Cardiac fibroblast (primary cell): ENCODE data around the gene DCXR.

Experiments
- DNase-seq, 2 donors: peaks; one replicate each; pipeline versions ENCODE4 v3.0.0 to v3.0.0-alpha.2; 2010; ENCODE audit warnings: low read depth in 2 of 2
- H3K4me3 ChIP-seq, 2 donors: replicated peaks in 1 of 2; 1 replicate in 1 of 2; 2 replicates in 1 of 2; pipeline ENCODE4 v1.5.1; 2011; ENCODE audit warnings: low read depth in 2 of 2, low read length in 2 of 2, mild to moderate bottlenecking in 2 of 2, moderate library complexity in 1 of 2
- TF ChIP-seq, protein P1 (sequence below): IDR thresholded peaks from one replicate; pipeline ENCODE4 v1.5.1; 2011; ENCODE audit warnings: low read depth, mild to moderate bottlenecking, low read length, inconsistent platforms

The DCXR gene

DNA sequence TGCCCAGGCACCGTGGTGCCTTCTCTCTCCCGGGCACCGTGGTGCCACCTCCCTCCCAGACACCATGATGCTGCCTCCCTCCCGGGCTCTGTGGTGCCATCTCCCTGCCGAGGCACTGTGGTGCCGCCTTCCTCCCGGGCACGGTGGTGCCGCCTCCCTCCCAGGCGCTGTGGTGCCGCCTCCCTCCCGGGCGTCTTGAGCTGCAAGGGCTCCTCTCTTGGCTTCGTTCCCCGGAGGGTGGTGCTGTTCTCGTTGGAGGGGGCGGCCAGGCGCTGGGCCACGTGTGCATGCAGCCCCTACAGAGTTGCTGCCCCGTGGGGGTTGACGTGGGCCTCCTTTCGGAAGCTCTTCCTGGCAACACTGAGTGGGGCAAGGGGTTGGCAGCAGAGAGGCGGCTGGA, 23.1 kb downstream of the DCXR start:
- no peak for DNase-seq
- H3K4me3 ChIP-seq: no peak overlapping the region
- TF ChIP-seq, protein P1, sequence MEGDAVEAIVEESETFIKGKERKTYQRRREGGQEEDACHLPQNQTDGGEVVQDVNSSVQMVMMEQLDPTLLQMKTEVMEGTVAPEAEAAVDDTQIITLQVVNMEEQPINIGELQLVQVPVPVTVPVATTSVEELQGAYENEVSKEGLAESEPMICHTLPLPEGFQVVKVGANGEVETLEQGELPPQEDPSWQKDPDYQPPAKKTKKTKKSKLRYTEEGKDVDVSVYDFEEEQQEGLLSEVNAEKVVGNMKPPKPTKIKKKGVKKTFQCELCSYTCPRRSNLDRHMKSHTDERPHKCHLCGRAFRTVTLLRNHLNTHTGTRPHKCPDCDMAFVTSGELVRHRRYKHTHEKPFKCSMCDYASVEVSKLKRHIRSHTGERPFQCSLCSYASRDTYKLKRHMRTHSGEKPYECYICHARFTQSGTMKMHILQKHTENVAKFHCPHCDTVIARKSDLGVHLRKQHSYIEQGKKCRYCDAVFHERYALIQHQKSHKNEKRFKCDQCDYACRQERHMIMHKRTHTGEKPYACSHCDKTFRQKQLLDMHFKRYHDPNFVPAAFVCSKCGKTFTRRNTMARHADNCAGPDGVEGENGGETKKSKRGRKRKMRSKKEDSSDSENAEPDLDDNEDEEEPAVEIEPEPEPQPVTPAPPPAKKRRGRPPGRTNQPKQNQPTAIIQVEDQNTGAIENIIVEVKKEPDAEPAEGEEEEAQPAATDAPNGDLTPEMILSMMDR: no peak

DNA sequence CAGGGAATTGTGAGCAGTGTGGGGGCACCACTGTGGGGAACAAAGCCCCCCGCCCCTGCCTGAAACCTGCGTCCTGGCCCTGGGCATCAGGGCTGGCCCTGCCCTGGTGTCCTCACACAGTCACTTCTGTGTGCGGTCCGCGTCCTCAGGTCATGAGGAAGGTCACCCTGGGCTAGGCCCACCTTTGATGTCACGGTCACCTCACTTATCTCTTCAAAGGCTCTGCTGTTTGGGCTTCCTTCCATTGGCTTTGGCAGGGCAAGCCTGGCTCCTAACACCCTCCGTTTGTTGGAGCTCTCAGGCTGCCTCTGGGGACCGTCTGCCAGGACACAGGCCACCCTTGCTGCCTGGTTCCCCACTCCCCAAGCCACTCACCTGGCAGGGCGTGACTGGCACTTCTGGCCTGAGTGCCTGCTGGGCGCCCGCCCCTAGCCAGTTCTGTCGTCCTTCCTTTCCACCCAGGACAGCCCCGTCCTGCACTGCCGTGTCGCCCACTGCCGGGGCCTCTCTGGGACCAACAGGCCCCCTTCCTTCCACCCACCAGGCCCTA, 23.6 kb downstream of the DCXR start:
- no peak overlapping the region for H3K4me3 ChIP-seq
- TF ChIP-seq, protein P1: no peak
- DNase-seq: no peak

DNA sequence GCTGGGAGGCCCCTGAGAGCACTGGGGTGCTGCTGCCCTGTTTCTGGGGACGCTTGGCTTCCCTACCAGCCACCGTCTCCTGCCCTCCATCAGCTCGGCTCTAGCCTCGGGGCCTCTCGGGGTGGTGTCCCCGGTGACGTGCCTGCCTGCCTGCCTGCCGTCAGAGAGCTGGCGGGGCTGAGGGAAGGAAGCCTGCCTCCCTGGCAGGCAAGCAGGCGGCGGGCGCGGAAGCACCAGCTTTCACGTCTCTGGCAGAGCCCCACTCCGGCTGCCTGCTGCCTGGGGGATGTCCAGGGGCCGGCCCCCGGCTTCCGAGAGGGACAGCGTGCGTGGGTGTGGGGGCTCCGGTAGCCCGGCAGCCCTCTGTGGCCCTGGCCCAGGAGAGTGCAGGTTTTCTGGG, 24.2 kb downstream of the DCXR start:
- DNase-seq: no peak
- no peak overlapping the region for H3K4me3 ChIP-seq
- TF ChIP-seq, protein P1: no peak

DNA sequence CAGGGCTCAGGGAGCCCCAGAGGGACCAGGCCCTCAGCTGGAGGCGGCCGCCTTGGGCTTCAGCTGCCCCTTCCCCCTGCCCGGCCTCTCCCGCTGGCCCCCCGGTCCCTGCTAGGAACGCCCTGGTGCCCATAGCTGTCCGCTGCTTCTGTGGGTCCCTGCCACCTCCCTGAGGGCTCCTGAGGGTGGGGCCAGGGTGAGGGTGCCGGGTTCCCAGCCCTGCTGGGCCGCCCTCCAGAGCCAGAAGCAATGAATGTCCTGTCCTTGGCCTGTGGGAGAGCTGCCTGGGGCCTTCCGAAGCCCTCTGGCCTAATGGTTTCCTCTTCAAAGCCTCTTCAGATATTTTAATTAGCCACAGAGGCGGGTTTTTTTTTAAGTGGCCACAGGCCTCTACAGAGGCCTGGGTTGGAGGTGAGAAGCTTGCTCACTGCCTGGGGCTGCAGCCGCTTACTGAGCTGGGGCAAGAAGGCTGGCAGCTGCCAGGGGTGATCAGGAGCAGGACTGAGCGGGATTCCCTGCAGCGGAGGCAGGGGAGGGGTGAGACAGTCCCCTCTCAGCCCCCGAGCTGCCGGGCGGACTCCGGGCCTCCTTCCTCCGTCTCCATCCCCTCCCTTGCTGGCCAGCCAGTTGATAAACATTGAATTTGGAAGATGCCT, 24.7 kb downstream of the DCXR start:
- no peak overlapping the region for H3K4me3 ChIP-seq
- TF ChIP-seq, protein P1: no peak

DNA sequence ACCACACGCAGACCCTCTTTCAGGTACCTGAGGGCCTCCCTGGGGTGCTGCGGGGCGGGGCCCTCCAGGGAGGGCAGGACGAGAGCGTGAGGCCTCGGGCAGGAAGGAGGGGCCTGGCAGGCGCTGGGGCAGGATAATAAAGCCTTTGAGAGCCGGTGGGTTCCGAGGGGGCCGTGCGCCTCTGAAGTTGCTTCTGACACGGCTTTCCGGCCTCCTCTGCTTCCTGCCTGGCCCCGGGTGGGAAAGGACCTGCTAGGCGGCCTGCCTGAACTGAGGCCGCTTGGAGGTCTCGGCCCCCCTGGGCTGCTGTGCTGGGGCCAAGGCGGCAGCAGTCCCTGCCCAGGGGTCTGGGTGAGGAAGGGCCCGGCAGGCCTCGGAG, 25.2 kb downstream of the DCXR start:
- TF ChIP-seq, protein P1: no peak
- no peak overlapping the region for H3K4me3 ChIP-seq
- no peak for DNase-seq

More for the DNA sequence above, 24.7 kb downstream of the DCXR start:
- DNase-seq: no peak

DNA sequence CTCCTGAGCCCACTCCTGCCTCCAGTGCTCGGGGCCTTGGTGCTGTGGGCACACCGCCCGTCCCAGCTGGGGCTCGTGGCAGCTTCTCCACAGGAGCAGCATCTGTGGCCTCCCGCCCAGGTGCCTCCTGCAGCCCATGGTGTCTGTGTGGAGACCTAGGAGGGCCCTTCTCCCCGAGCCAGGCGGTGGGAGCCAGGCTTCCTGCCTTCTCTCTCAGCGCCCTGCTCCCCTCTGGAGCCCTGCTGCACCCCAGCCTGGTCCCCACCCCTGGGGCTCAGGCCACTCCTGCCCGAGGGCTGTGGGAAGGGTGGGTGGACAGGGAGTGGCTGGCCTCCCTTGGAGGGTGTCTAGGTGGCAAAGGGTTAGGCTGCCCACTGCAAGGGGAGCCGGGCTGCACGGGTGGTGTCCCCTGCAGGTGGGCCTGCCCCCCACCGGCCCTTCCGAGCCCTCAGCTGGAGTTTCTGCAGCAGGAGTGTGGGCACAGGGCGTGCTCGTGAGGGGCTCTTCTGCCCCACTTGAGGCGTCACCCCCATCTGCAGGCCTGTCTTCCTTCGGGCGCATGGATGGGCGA, 25.8 kb downstream of the DCXR start:
- TF ChIP-seq, protein P1: no peak
- no peak overlapping the region for H3K4me3 ChIP-seq
- no peak for DNase-seq
